ENCODE results near the gene APOBEC3F.

- TF ChIP-seq, protein P1, sequence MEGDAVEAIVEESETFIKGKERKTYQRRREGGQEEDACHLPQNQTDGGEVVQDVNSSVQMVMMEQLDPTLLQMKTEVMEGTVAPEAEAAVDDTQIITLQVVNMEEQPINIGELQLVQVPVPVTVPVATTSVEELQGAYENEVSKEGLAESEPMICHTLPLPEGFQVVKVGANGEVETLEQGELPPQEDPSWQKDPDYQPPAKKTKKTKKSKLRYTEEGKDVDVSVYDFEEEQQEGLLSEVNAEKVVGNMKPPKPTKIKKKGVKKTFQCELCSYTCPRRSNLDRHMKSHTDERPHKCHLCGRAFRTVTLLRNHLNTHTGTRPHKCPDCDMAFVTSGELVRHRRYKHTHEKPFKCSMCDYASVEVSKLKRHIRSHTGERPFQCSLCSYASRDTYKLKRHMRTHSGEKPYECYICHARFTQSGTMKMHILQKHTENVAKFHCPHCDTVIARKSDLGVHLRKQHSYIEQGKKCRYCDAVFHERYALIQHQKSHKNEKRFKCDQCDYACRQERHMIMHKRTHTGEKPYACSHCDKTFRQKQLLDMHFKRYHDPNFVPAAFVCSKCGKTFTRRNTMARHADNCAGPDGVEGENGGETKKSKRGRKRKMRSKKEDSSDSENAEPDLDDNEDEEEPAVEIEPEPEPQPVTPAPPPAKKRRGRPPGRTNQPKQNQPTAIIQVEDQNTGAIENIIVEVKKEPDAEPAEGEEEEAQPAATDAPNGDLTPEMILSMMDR (IDR thresholded peaks at IDR 0.05), result no peak
- TF ChIP-seq POLR2A (IDR thresholded peaks at IDR 0.05; ENCODE audit: low read depth), result no peak
These were observed 49.9 kb downstream of the APOBEC3F start for GRCh38 chr22:39090426-39091064.
